A549 treated with Mapracorat at 1 μM for 4 hours (cell line): ENCODE results near the gene TRIM49D1. TPM values are rescaled to one million over a fixed set of nuclear protein-coding genes. Genes with fewer than 3 reads are reported as not detected.

Source experiments
- total RNA-seq: library from RNA; stranded (reverse); fragments of 200-300 nt; extraction: Qiagen RNA extraction; gene quantifications from 5 replicates; pipeline ENCODE4 v1.2.3, GENCODE V29; 2022

Gene TRIM49D1
- 0.09 to 0.24 TPM (median 0.16 TPM) in 4 of 5 replicates, not detected in the other for total RNA-seq

DNA sequence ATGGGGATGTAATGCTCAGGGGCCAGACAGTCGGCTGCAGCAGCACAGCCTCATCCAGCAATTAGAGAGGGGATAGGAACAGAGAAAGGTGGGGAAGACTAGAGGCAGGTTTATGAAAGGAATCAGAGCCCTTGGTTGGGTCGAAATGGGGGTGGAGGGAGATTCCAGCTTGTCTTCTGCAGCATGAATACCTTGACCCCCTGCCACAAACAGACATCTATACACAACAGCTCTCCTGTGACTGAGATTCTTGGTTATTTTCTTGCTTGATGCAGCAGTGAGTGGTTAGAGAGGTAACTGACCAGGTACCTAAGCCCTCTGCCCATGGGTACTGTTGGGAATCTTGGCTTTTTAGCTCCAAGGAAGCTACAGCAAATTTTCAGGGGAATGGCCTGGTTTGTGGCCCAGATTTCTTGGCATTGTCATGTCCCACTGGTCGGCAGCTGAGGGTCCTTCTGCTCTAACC is at the start of gene TRIM49D1:
TRIM49D1 (minus strand) TSS at position 51 of the 466 bp plus-strand sequence. CDS start 4,535 bp downstream, outside the sequence.

DNA sequence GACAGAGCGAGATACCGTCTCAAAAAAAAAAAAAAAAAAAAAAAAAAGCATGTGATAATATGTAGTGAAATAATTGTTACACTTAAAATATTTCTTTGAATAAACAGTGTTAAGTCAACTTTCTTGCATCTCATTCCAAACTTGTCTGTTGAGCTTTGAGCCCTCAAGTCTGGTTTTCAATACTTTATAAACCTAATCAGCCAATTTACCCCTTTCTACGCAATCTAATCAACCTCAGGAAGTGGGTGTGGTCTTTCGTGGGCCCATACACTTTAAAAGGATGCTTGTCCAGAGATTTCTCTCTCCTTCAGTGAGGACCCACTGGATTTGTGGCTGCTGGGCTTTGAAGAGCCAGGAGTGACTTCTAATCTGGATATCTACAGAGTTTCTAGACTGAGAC is 43.7 kb upstream of the TRIM49D1 start, which contains the start of gene TRIM64:
TRIM64 (plus strand) TSS at position 301 of the 400 bp plus-strand sequence. CDS start 2,467 bp downstream, outside the sequence.

GRCh38 chr11:89923764-89924163 is 1.7 kb upstream of the TRIM49D1 start, which contains the start of gene TRIM49D2:
Gene TRIM49D2, plus strand, starts transcription at chr11:89924064. Its CDS starts 2,698 bp downstream, at chr11:89926762.

Other genes with a start within 250 kb of the TRIM49D1 start
- not detected in 5 replicates for gene TRIM77, start 211.9 kb downstream of the TRIM49D1 start, total RNA-seq
- gene TRIM49, start 113.7 kb downstream of the TRIM49D1 start, total RNA-seq: 0.09 to 0.14 TPM in 2 of 5 replicates, not detected in the others
- not detected in 5 replicates for gene TRIM64B, start 43.8 kb downstream of the TRIM49D1 start, total RNA-seq
- gene TRIM49D2, start 1.8 kb upstream of the TRIM49D1 start, total RNA-seq: 0.07 to 0.13 TPM (median 0.11 TPM) in 3 of 5 replicates, not detected in the others
- gene TRIM64, start 43.8 kb upstream of the TRIM49D1 start, total RNA-seq: not detected in 5 replicates
- not detected in 5 replicates for gene TRIM49C, start 108.9 kb upstream of the TRIM49D1 start, total RNA-seq
- not detected in 5 replicates for gene UBTFL1, start 163.7 kb upstream of the TRIM49D1 start, total RNA-seq
- not detected in 5 replicates for gene NAALAD2, start 212.4 kb upstream of the TRIM49D1 start, total RNA-seq